ENCODE measurements around the gene SNTB2.

SNTB2 gene

GRCh38 chr16:69239851-69240250, 52.9 kb downstream of the SNTB2 start:
- Histone ChIP-seq H3K79me1 (replicated peaks; ENCODE audit: low read length, poor library complexity, severe bottlenecking) (peaks cover 37% of the 10 kb centered on the region), H3K9me3 (ENCODE audit: control insufficient read depth, low read length) (no peaks in the 10 kb centered on the region), H3K4me3 (ENCODE audit: insufficient read depth in 1 of 2, low read depth in 1 of 2, low read length in 2 of 2) (no peak overlapping the region), H3K18ac (ENCODE audit: low read depth in 1 of 2, low read length in 2 of 2) (no peak overlapping the region), H3K4ac (ENCODE audit: low read depth in 1 of 2, low read length in 2 of 2) (no peak overlapping the region), H3K23ac (ENCODE audit: low read length in 2 of 2) (no peak overlapping the region), H3K27me3 (ENCODE audit: control insufficient read depth in 1 of 2, insufficient read depth in 1 of 2, low read length in 2 of 2) (no peaks in the 10 kb centered on the region), H3K4me1 (ENCODE audit: control insufficient read depth, insufficient read depth, low read depth, low read length) (no peaks in the 10 kb centered on the region), H3K4me2 (ENCODE audit: low read length, poor library complexity, severe bottlenecking) (no peak overlapping the region), H3K36me3 (ENCODE audit: control insufficient read depth in 1 of 2, insufficient read depth in 2 of 2, low read depth in 1 of 2, low read length in 2 of 2) (peaks cover 0 to 9% of the 10 kb centered on the region in 2 experiments), H2BK12ac (ENCODE audit: low read length in 2 of 2) (no peak overlapping the region), H4K8ac (ENCODE audit: low read length) (no peak overlapping the region), H2AK5ac (ENCODE audit: low read length, severe bottlenecking) (no peak overlapping the region), H2BK15ac (ENCODE audit: low read depth, poor library complexity, severe bottlenecking) (no peak overlapping the region), H3K27ac (ENCODE audit: low read length, poor library complexity, severe bottlenecking) (no peak overlapping the region), H2AFZ (ENCODE audit: low read depth, low read length) (no peak overlapping the region), H2BK5ac (ENCODE audit: low read depth, low read length, poor library complexity, severe bottlenecking) (no peak overlapping the region), H3K14ac (ENCODE audit: low read length in 2 of 2) (no peak overlapping the region), H2BK120ac (ENCODE audit: low read depth, low read length) (no peak overlapping the region), H3K9ac (ENCODE audit: low read length) (no peak overlapping the region), H4K91ac (ENCODE audit: low read length) (no peak overlapping the region)
- DNase-seq, result no peak
- WGBS, result no CpG with 5 or more reads among the region's 1 CpG

GRCh38 chr16:69240331-69240730, 53.4 kb downstream of the SNTB2 start:
- Histone ChIP-seq H2BK15ac (ENCODE audit: low read depth, poor library complexity, severe bottlenecking) (no peak overlapping the region), H3K4ac (ENCODE audit: low read depth in 1 of 2, low read length in 2 of 2) (no peak overlapping the region), H3K4me1 (ENCODE audit: control insufficient read depth, insufficient read depth, low read depth, low read length) (no peaks in the 10 kb centered on the region), H2AFZ (ENCODE audit: low read depth, low read length) (no peak overlapping the region), H2AK5ac (ENCODE audit: low read length, severe bottlenecking) (no peak overlapping the region), H3K4me3 (ENCODE audit: insufficient read depth in 1 of 2, low read depth in 1 of 2, low read length in 2 of 2) (peak overlapping the region in 1 of 2 experiments; percentile 32), H3K4me2 (ENCODE audit: low read length, poor library complexity, severe bottlenecking) (no peak overlapping the region), H2BK5ac (ENCODE audit: low read depth, low read length, poor library complexity, severe bottlenecking) (no peak overlapping the region), H3K36me3 (ENCODE audit: control insufficient read depth in 1 of 2, insufficient read depth in 2 of 2, low read depth in 1 of 2, low read length in 2 of 2) (peaks cover 0 to 10% of the 10 kb centered on the region in 2 experiments), H3K27ac (ENCODE audit: low read length, poor library complexity, severe bottlenecking) (no peak overlapping the region), H4K91ac (ENCODE audit: low read length) (no peak overlapping the region), H3K9me3 (ENCODE audit: control insufficient read depth, low read length) (no peaks in the 10 kb centered on the region), H2BK120ac (ENCODE audit: low read depth, low read length) (no peak overlapping the region), H3K14ac (ENCODE audit: low read length in 2 of 2) (no peak overlapping the region), H3K18ac (ENCODE audit: low read depth in 1 of 2, low read length in 2 of 2) (no peak overlapping the region), H3K9ac (ENCODE audit: low read length) (peak overlapping the region; percentile 16), H3K79me1 (replicated peaks; ENCODE audit: low read length, poor library complexity, severe bottlenecking) (peaks cover 33% of the 10 kb centered on the region), H2BK12ac (ENCODE audit: low read length in 2 of 2) (no peak overlapping the region), H3K27me3 (ENCODE audit: control insufficient read depth in 1 of 2, insufficient read depth in 1 of 2, low read length in 2 of 2) (no peaks in the 10 kb centered on the region), H4K8ac (ENCODE audit: low read length) (no peak overlapping the region), H3K23ac (ENCODE audit: low read length in 2 of 2) (no peak overlapping the region)
- DNase-seq, result peak; percentile 39
- WGBS, result 50% methylated on average over 2 of the region's 2 CpGs

DNA sequence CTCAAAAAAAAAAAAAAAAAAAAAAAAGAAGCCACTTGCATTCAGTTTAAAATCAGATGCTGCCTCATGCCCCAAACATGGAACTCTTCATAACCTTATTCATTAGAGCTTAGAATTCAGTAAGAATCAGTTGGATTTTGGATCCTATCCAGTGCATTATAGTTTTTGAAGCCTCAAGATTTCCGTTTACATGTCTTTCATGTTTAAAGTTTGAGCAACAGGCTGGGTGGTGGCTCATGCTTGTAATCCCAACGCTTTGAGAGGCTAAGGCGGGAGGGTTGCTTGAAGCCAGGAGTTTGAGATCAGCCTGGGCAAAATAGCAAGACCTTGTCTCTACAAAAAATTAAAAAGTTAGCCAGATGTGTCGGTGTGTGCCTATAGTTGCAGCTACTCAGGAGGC, 55.0 kb downstream of the SNTB2 start:
- WGBS, result 92% methylated on average over 4 of the region's 4 CpGs
- Histone ChIP-seq H2BK120ac (ENCODE audit: low read depth, low read length) (no peak overlapping the region), H4K8ac (ENCODE audit: low read length) (no peak overlapping the region)

DNA sequence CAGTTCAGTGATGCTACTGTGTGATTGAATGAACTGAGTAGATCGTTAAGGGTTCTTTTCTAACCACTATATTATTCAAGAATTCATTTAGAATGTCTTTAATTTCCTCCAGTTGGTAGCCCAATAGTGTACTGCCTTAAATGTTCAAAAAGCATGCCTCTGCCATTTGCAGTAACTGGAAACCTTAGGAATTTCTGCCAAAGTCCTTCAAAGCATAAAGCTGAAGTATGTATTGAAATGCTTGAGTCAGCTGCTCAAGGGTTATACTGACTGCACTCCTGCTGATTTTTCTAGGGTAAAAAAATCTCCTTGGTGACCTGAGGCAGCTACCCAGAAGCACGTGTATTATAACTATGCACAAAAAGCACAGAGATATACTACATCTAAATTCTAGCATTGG, 56.5 kb downstream of the SNTB2 start:
- H3K9me3 ChIP-seq (ENCODE audit: control insufficient read depth, low read length), result no peaks in the 10 kb centered on the region
- H3K36me3 ChIP-seq (ENCODE audit: control insufficient read depth in 1 of 2, insufficient read depth in 2 of 2, low read depth in 1 of 2, low read length in 2 of 2), result peaks cover 3 to 22% of the 10 kb centered on the region in 2 experiments
- H2AK5ac ChIP-seq (ENCODE audit: low read length, severe bottlenecking), result no peak overlapping the region
- H2BK5ac ChIP-seq (ENCODE audit: low read depth, low read length, poor library complexity, severe bottlenecking), result no peak overlapping the region
- no peak overlapping the region for H2AFZ ChIP-seq (ENCODE audit: low read depth, low read length)
- no peak overlapping the region for H3K23ac ChIP-seq (ENCODE audit: low read length in 2 of 2)
- H3K14ac ChIP-seq (ENCODE audit: low read length in 2 of 2), result no peak overlapping the region
- peaks cover 23% of the 10 kb centered on the region for H3K79me1 ChIP-seq (replicated peaks; ENCODE audit: low read length, poor library complexity, severe bottlenecking)
- H3K4me1 ChIP-seq (ENCODE audit: control insufficient read depth, insufficient read depth, low read depth, low read length), result no peaks in the 10 kb centered on the region
- no peak overlapping the region for H3K9ac ChIP-seq (ENCODE audit: low read length)
- no peaks in the 10 kb centered on the region for H3K27me3 ChIP-seq (ENCODE audit: control insufficient read depth in 1 of 2, insufficient read depth in 1 of 2, low read length in 2 of 2)
- no peak overlapping the region for H3K18ac ChIP-seq (ENCODE audit: low read depth in 1 of 2, low read length in 2 of 2)
- no peak overlapping the region for H3K4ac ChIP-seq (ENCODE audit: low read depth in 1 of 2, low read length in 2 of 2)
- H2BK12ac ChIP-seq (ENCODE audit: low read length in 2 of 2), result no peak overlapping the region
- no peak overlapping the region for H2BK120ac ChIP-seq (ENCODE audit: low read depth, low read length)
- no peak for DNase-seq
- H4K8ac ChIP-seq (ENCODE audit: low read length), result no peak overlapping the region
- no peak overlapping the region for H3K4me3 ChIP-seq (ENCODE audit: insufficient read depth in 1 of 2, low read depth in 1 of 2, low read length in 2 of 2)
- no CpG with 5 or more reads among the region's 2 CpGs for WGBS
- no peak overlapping the region for H3K4me2 ChIP-seq (ENCODE audit: low read length, poor library complexity, severe bottlenecking)
- no peak overlapping the region for H4K91ac ChIP-seq (ENCODE audit: low read length)
- no peak overlapping the region for H2BK15ac ChIP-seq (ENCODE audit: low read depth, poor library complexity, severe bottlenecking)
- H3K27ac ChIP-seq (ENCODE audit: low read length, poor library complexity, severe bottlenecking), result no peak overlapping the region

More for the DNA sequence above, 55.0 kb downstream of the SNTB2 start:
- no peaks in the 10 kb centered on the region for H3K9me3 ChIP-seq (ENCODE audit: control insufficient read depth, low read length)
- H3K4me1 ChIP-seq (ENCODE audit: control insufficient read depth, insufficient read depth, low read depth, low read length), result no peaks in the 10 kb centered on the region
- H3K79me1 ChIP-seq (replicated peaks; ENCODE audit: low read length, poor library complexity, severe bottlenecking), result peaks cover 24% of the 10 kb centered on the region
- H3K27me3 ChIP-seq (ENCODE audit: control insufficient read depth in 1 of 2, insufficient read depth in 1 of 2, low read length in 2 of 2), result no peaks in the 10 kb centered on the region
- H3K23ac ChIP-seq (ENCODE audit: low read length in 2 of 2), result no peak overlapping the region
- DNase-seq, result no peak
- no peak overlapping the region for H3K4me3 ChIP-seq (ENCODE audit: insufficient read depth in 1 of 2, low read depth in 1 of 2, low read length in 2 of 2)
- no peak overlapping the region for H3K18ac ChIP-seq (ENCODE audit: low read depth in 1 of 2, low read length in 2 of 2)
- no peak overlapping the region for H3K27ac ChIP-seq (ENCODE audit: low read length, poor library complexity, severe bottlenecking)
- no peak overlapping the region for H2AK5ac ChIP-seq (ENCODE audit: low read length, severe bottlenecking)
- H2AFZ ChIP-seq (ENCODE audit: low read depth, low read length), result no peak overlapping the region
- peaks cover 0 to 17% of the 10 kb centered on the region in 2 experiments for H3K36me3 ChIP-seq (ENCODE audit: control insufficient read depth in 1 of 2, insufficient read depth in 2 of 2, low read depth in 1 of 2, low read length in 2 of 2)
- no peak overlapping the region for H3K4ac ChIP-seq (ENCODE audit: low read depth in 1 of 2, low read length in 2 of 2)
- H3K9ac ChIP-seq (ENCODE audit: low read length), result no peak overlapping the region
- no peak overlapping the region for H2BK12ac ChIP-seq (ENCODE audit: low read length in 2 of 2)
- no peak overlapping the region for H2BK5ac ChIP-seq (ENCODE audit: low read depth, low read length, poor library complexity, severe bottlenecking)
- no peak overlapping the region for H3K14ac ChIP-seq (ENCODE audit: low read length in 2 of 2)
- H2BK15ac ChIP-seq (ENCODE audit: low read depth, poor library complexity, severe bottlenecking), result no peak overlapping the region
- no peak overlapping the region for H4K91ac ChIP-seq (ENCODE audit: low read length)
- no peak overlapping the region for H3K4me2 ChIP-seq (ENCODE audit: low read length, poor library complexity, severe bottlenecking)
